ENCODE measurements around the gene TOP2B.

- no peak for TF ChIP-seq EZH2 (IDR thresholded peaks at IDR 0.05; ENCODE audit: borderline replicate concordance, low read length)
- TF ChIP-seq, protein P1, sequence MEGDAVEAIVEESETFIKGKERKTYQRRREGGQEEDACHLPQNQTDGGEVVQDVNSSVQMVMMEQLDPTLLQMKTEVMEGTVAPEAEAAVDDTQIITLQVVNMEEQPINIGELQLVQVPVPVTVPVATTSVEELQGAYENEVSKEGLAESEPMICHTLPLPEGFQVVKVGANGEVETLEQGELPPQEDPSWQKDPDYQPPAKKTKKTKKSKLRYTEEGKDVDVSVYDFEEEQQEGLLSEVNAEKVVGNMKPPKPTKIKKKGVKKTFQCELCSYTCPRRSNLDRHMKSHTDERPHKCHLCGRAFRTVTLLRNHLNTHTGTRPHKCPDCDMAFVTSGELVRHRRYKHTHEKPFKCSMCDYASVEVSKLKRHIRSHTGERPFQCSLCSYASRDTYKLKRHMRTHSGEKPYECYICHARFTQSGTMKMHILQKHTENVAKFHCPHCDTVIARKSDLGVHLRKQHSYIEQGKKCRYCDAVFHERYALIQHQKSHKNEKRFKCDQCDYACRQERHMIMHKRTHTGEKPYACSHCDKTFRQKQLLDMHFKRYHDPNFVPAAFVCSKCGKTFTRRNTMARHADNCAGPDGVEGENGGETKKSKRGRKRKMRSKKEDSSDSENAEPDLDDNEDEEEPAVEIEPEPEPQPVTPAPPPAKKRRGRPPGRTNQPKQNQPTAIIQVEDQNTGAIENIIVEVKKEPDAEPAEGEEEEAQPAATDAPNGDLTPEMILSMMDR (IDR thresholded peaks at IDR 0.05; ENCODE audit: low read length): peak; percentile 10; the same call in 1 of the 2 replicates
Observed at GRCh38 chr3:25576831-25577454, 87.8 kb downstream of the TOP2B start.
